IMR-90 (cell line): ENCODE results near the gene SPRR4. TPM values are rescaled to one million over a fixed set of nuclear protein-coding genes. Genes with fewer than 3 reads are reported as not detected.

Experiments used
- ATAC-seq: fragments of 200-7000 bp; cut with Tn5 transposase; 2 replicates; pipeline ENCODE4 v1.9.1; 2020; ENCODE audit warnings: low read depth, mild to moderate bottlenecking, moderate library complexity
- BruUV-seq: library from RNA; stranded (reverse); fragments of 400-500 nt; replicated peaks from 2 replicates; lab custom pipeline; 2021; lab: Mats Ljungman, UMichigan
- CTCF ChIA-PET: fragments of 300-600 bp; formaldehyde crosslinking; extraction: SDS; loops from one replicate; lab custom pipeline; 2021; ENCODE audit warnings: antibody characterized with exemption; lab: Yijun Ruan, JAX
- POLR2A ChIA-PET: fragments of 300-600 bp; sonication (Branson Sonifier 250); formaldehyde crosslinking; loops from one replicate; lab custom pipeline; 2022; ENCODE audit warnings: antibody characterized with exemption; ENCODE audit not compliant: unreplicated experiment; lab: Charles Lee
- DNase-seq: peaks from one replicate; pipeline ENCODE4 v3.0.0; 2013
- H2AFZ ChIP-seq: replicated peaks from 2 replicates; pipeline ENCODE3; 2013; ENCODE audit warnings: low read length, mild to moderate bottlenecking; ENCODE audit not compliant: poor library complexity
- H2AK5ac ChIP-seq: 2 replicates; pipeline ENCODE4 v1.6.1; 2013; ENCODE audit warnings: low read depth, low read length, inconsistent platforms
- H2AK9ac ChIP-seq: replicated peaks from 2 replicates; pipeline ENCODE3; 2013; ENCODE audit warnings: mild to moderate bottlenecking, low read depth, low read length, moderate library complexity; ENCODE audit not compliant: poor library complexity
- H2BK120ac ChIP-seq: 2 replicates; pipeline ENCODE4 v1.6.1; 2013; ENCODE audit warnings: low read depth, low read length, inconsistent platforms
- H2BK15ac ChIP-seq: 3 replicates; pipeline ENCODE4 v1.6.1; 2013; ENCODE audit warnings: low read depth, low read length, inconsistent platforms
- H2BK20ac ChIP-seq: 2 replicates; pipeline ENCODE4 v1.6.1; 2013; ENCODE audit warnings: low read depth, mild to moderate bottlenecking, inconsistent platforms, low read length, moderate library complexity
- H2BK5ac ChIP-seq: 2 replicates; pipeline ENCODE4 v1.6.1; 2013; ENCODE audit warnings: mild to moderate bottlenecking, low read depth, low read length, inconsistent platforms; ENCODE audit not compliant: poor library complexity, severe bottlenecking
- H3K14ac ChIP-seq: replicated peaks from 2 replicates; pipeline ENCODE4 v1.6.1; 2013; ENCODE audit warnings: low read depth, low read length, inconsistent platforms
- H3K18ac ChIP-seq: 2 replicates; pipeline ENCODE4 v1.6.1; 2013; ENCODE audit warnings: low read depth, low read length, control low read depth
- H3K23ac ChIP-seq: 2 replicates; pipeline ENCODE4 v1.6.1; 2013; ENCODE audit warnings: low read depth, low read length, inconsistent platforms
- H3K27ac ChIP-seq: 2 replicates; pipeline ENCODE4 v1.5.1; 2013; ENCODE audit warnings: mild to moderate bottlenecking, control low read depth, low read length; ENCODE audit not compliant: insufficient read depth
- H3K27me3 ChIP-seq: 2 replicates; pipeline ENCODE4 v1.6.1; 2013; ENCODE audit warnings: low read length; ENCODE audit not compliant: control insufficient read depth, insufficient read depth
- H3K36me3 ChIP-seq: 2 replicates; pipeline ENCODE4 v1.6.1; 2013; ENCODE audit warnings: low read length, mixed read lengths; ENCODE audit not compliant: control insufficient read depth, insufficient read depth
- H3K4ac ChIP-seq: 2 replicates; pipeline ENCODE4 v1.6.1; 2013; ENCODE audit warnings: low read depth, low read length, inconsistent platforms
- H3K4me1 ChIP-seq: 2 replicates; pipeline ENCODE4 v1.6.1; 2013; ENCODE audit warnings: low read length, mixed read lengths; ENCODE audit not compliant: control insufficient read depth, insufficient read depth
- H3K4me2 ChIP-seq: 2 replicates; pipeline ENCODE4 v1.6.1; 2013; ENCODE audit warnings: low read depth, mild to moderate bottlenecking, control low read depth, low read length, moderate library complexity
- H3K4me3 ChIP-seq: 2 replicates; pipeline ENCODE4 v1.5.1; 2013; ENCODE audit warnings: low read depth, mild to moderate bottlenecking, control low read depth, low read length, moderate library complexity; ENCODE audit not compliant: insufficient read depth
- H3K56ac ChIP-seq: 2 replicates; pipeline ENCODE4 v1.6.1; 2013; ENCODE audit warnings: low read length, inconsistent platforms; ENCODE audit not compliant: insufficient read depth; ENCODE audit errors: extremely low read depth
- H3K79me1 ChIP-seq, 2 experiments: 2 replicates each; pipeline ENCODE4 v1.6.1; 2013; ENCODE audit warnings: low read length in 2 of 2, inconsistent platforms in 1 of 2, low read depth in 1 of 2
- H3K9ac ChIP-seq: 2 replicates; pipeline ENCODE4 v1.6.1; 2013; ENCODE audit warnings: low read depth, low read length, control low read depth
- H3K9me1 ChIP-seq: 2 replicates; pipeline ENCODE4 v1.6.1; 2013; ENCODE audit warnings: low read length, inconsistent platforms; ENCODE audit not compliant: insufficient read depth
- H3K9me3 ChIP-seq: 2 replicates; pipeline ENCODE4 v1.6.1; 2013; ENCODE audit warnings: low read length; ENCODE audit not compliant: control insufficient read depth, insufficient read depth
- H4K20me1 ChIP-seq: 2 replicates; pipeline ENCODE4 v1.6.1; 2013; ENCODE audit warnings: low read length, inconsistent platforms; ENCODE audit not compliant: insufficient read depth
- H4K5ac ChIP-seq: 2 replicates; pipeline ENCODE4 v1.6.1; 2013; ENCODE audit warnings: mild to moderate bottlenecking, low read depth, low read length, control low read depth
- H4K8ac ChIP-seq, 2 experiments: 2 replicates each; pipeline ENCODE4 v1.6.1; 2013; ENCODE audit warnings: low read depth in 2 of 2, low read length in 2 of 2, control low read depth in 1 of 2, inconsistent platforms in 1 of 2
- H4K91ac ChIP-seq: 2 replicates; pipeline ENCODE4 v1.6.1; 2013; ENCODE audit warnings: low read depth, low read length, inconsistent platforms; ENCODE audit not compliant: insufficient read depth
- BHLHE40 ChIP-seq: fragments of 150-350 bp; IDR thresholded peaks from 2 replicates; pipeline ENCODE4 v1.6.1; 2016; ENCODE audit warnings: mild to moderate bottlenecking, low read depth, low read length
- CEBPB ChIP-seq: IDR thresholded peaks from 2 replicates; pipeline ENCODE4 v1.6.1; 2012; ENCODE audit warnings: low read depth, low read length, improper control_type of control experiment
- CHD1 ChIP-seq: IDR thresholded peaks from 2 replicates; pipeline ENCODE4 v1.6.1; 2012; ENCODE audit warnings: low read depth, low read length, improper control_type of control experiment
- CTCF ChIP-seq: conservative IDR thresholded peaks from 2 replicates; pipeline ENCODE4 v1.5.1; 2012; ENCODE audit warnings: mild to moderate bottlenecking, low read depth, low read length, improper control_type of control experiment
- ELK1 ChIP-seq: fragments of 150-350 bp; IDR thresholded peaks from 2 replicates; pipeline ENCODE4 v1.6.1; 2016; ENCODE audit warnings: low read depth, mild to moderate bottlenecking, low read length, moderate library complexity, borderline replicate concordance
- FOS ChIP-seq: fragments of 150-350 bp; IDR thresholded peaks from 2 replicates; pipeline ENCODE4 v1.6.1; 2016; ENCODE audit warnings: low read depth, low read length
- MAFK ChIP-seq: IDR thresholded peaks from 2 replicates; pipeline ENCODE4 v1.6.1; 2012; ENCODE audit warnings: low read depth, low read length, improper control_type of control experiment
- MAZ ChIP-seq: IDR thresholded peaks from 2 replicates; pipeline ENCODE4 v1.6.1; 2012; ENCODE audit warnings: low read depth, mild to moderate bottlenecking, low read length, improper control_type of control experiment, moderate library complexity, borderline replicate concordance
- MXI1 ChIP-seq: IDR thresholded peaks from 2 replicates; pipeline ENCODE4 v1.6.1; 2012; ENCODE audit warnings: low read depth, mild to moderate bottlenecking, low read length, moderate library complexity, borderline replicate concordance
- NFE2L2 ChIP-seq: fragments of 150-350 bp; IDR thresholded peaks from 2 replicates; pipeline ENCODE4 v1.6.1; 2016; ENCODE audit warnings: low read depth, mild to moderate bottlenecking, low read length
- POLR2A ChIP-seq: IDR thresholded peaks from 2 replicates; pipeline ENCODE4 v1.6.1; 2012; ENCODE audit warnings: mild to moderate bottlenecking, low read depth, low read length
- RAD21 ChIP-seq: IDR thresholded peaks from 2 replicates; pipeline ENCODE4 v1.6.1; 2012; ENCODE audit warnings: low read length, improper control_type of control experiment
- RCOR1 ChIP-seq: IDR thresholded peaks from 2 replicates; pipeline ENCODE4 v1.6.1; 2012; ENCODE audit warnings: mild to moderate bottlenecking, low read length, improper control_type of control experiment; ENCODE audit not compliant: insufficient replicate concordance
- RFX5 ChIP-seq: IDR thresholded peaks from 2 replicates; pipeline ENCODE4 v1.8.0; 2012; ENCODE audit warnings: low read depth, mild to moderate bottlenecking, low read length, moderate library complexity
- SMC3 ChIP-seq: fragments of 150-350 bp; IDR thresholded peaks from 2 replicates; pipeline ENCODE4 v1.6.1; 2016; ENCODE audit warnings: low read depth, mild to moderate bottlenecking, antibody characterized with exemption, low read length, moderate library complexity
- USF2 ChIP-seq: fragments of 150-350 bp; IDR thresholded peaks from 2 replicates; pipeline ENCODE4 v1.6.1; 2017; ENCODE audit warnings: mild to moderate bottlenecking, antibody characterized with exemption, low read length, low read depth
- WGBS, 2 experiments: methylation state at CpG; one replicate each; pipeline versions ENCODE4 v1.1.5 to v1.1.7; 2013; ENCODE audit warnings: missing lambda C conversion rate in 2 of 2; ENCODE audit not compliant: insufficient read length in 1 of 2; ENCODE audit errors: extremely low coverage in 2 of 2; 5-methylcytosine and 5-hydroxymethylcytosine counted together
- dilution Hi-C: fragments of 300-500 bp; cut with HindIII; formaldehyde crosslinking; loops from one replicate; pipeline ENCODE4 v1.14.3; 2018; ENCODE audit warnings: low sequenced_read_pairs; ENCODE audit not compliant: unreplicated experiment
- in situ Hi-C: fragments of 300-500 bp; cut with MboI; formaldehyde crosslinking; loops from 3 replicates; pipeline ENCODE4 v1.14.3; 2019; ENCODE audit warnings: low sequenced_read_pairs, inconsistent platforms, mixed read lengths
- intact Hi-C: fragments of 100-400 bp; cut with micrococcal nuclease; formaldehyde crosslinking; loops from 2 replicates; pipeline ENCODE4 v1.10.0; 2022
- polyA plus RNA-seq, 3 experiments: library from polyadenylated mRNA; depleted of rRNA; stranded (reverse); fragments of >200 nt; gene quantifications; 2 replicates each; pipeline ENCODE4 v1.2.3, GENCODE V29; 2012; ENCODE audit warnings: low replicate concordance in 1 of 3
- total RNA-seq: library from RNA; depleted of rRNA; stranded (reverse); fragments of >200 nt; gene quantifications from 2 replicates; pipeline ENCODE4 v1.2.3, GENCODE V29; 2012

Gene SPRR4
- total and polyA plus RNA-seq, 2 of the 4 experiments (the other 2 are of a cell fraction) = not detected

GRCh38 chr1:152998476-152998875, 28.0 kb downstream of the SPRR4 start:
- Histone ChIP-seq H3K9me1 (no peaks in the 10 kb centered on the region), H2AK9ac (no peak overlapping the region), H4K20me1 (no peaks in the 10 kb centered on the region), H3K9me3 (no peaks in the 10 kb centered on the region), H2BK120ac (no peak overlapping the region), H3K9ac (no peak overlapping the region), H3K18ac (no peak overlapping the region), H3K79me1 (no peaks in the 10 kb centered on the region), H4K91ac (no peak overlapping the region), H2BK20ac (no peak overlapping the region), H3K23ac (no peak overlapping the region), H2BK5ac (no peak overlapping the region), H3K4ac (no peak overlapping the region), H2BK15ac (no peak overlapping the region), H3K56ac (no peak overlapping the region), H3K27me3 (no peaks in the 10 kb centered on the region), H4K5ac (no peak overlapping the region), H3K27ac (no peak overlapping the region), H3K4me3 (no peak overlapping the region), H4K8ac (no peak overlapping the region), H3K36me3 (no peaks in the 10 kb centered on the region), H2AFZ (no peak overlapping the region), H2AK5ac (no peak overlapping the region), H3K14ac (no peak overlapping the region), H3K4me1 (no peaks in the 10 kb centered on the region), H3K4me2 (no peak overlapping the region)
- dilution Hi-C loops = no loop called here
- ChIA-PET CTCF (no interaction called here), POLR2A (no interaction called here)
- no TSS peak for BruUV-seq
- in situ Hi-C loops = no loop called here
- DNase-seq (no peak), ATAC-seq (no peak)
- TF ChIP-seq CTCF = no peak
- TF ChIP-seq ELK1 = no peak
- TF ChIP-seq BHLHE40 = no peak
- no peak for TF ChIP-seq FOS
- TF ChIP-seq POLR2A = no peak
- TF ChIP-seq MAZ = no peak
- no peak for TF ChIP-seq RAD21
- TF ChIP-seq RCOR1 = no peak
- no peak for TF ChIP-seq SMC3
- no peak for TF ChIP-seq MXI1
- TF ChIP-seq RFX5 = no peak
- no peak for TF ChIP-seq CEBPB
- no peak for TF ChIP-seq CHD1
- TF ChIP-seq MAFK = no peak
- TF ChIP-seq NFE2L2 = no peak
- no peak for TF ChIP-seq USF2
- 30% methylated on average over 3 of the region's 4 CpGs; no CpG with 5 or more reads in 1 of the 2 experiments for WGBS, 2 experiments
- intact Hi-C loops = no loop called here
